ENCODE results near the gene ARL8A.
A peak's percentile ranks its signal among the peaks of the same experiment; 100 is the strongest.

GRCh38 chr1:202084791-202085681 lies 59.5 kb downstream of the ARL8A start:
- TF ChIP-seq POLR2AphosphoS5 (IDR thresholded peaks at IDR 0.05; ENCODE audit: low read depth, low read length) (peak; percentile 1), EZH2 (IDR thresholded peaks at IDR 0.05) (no peak), SP1 (IDR thresholded peaks at IDR 0.05; ENCODE audit: low read depth) (no peak), CTCF (IDR thresholded peaks at IDR 0.05 in 2 of 3, conservative IDR thresholded peaks at IDR 0.05 in 1 of 3; ENCODE audit: borderline replicate concordance in 1 of 3, insufficient read depth in 1 of 3, low read depth in 2 of 3, low read length in 2 of 3) (no peak), EZH2phosphoT487 (IDR thresholded peaks at IDR 0.05; ENCODE audit: borderline replicate concordance) (no peak)
